Endothelial cell of umbilical vein (primary cell): Measurements from ENCODE around the gene NAV2. TPM values are rescaled to one million over a fixed set of nuclear protein-coding genes. Genes with fewer than 3 reads are reported as not detected.

Source experiments
- BruUV-seq: library from RNA; stranded (reverse); fragments of 400-500 nt; replicated peaks from 2 replicates; lab custom pipeline; 2021; lab: Mats Ljungman, UMichigan
- CTCF ChIA-PET: fragments of 300-600, 350-600 bp; sonication (Branson Sonifier 250); formaldehyde crosslinking; loops from one replicate; lab custom pipeline; 2021; ENCODE audit warnings: antibody characterized with exemption, inconsistent platforms; lab: Charles Lee
- POLR2A ChIA-PET: fragments of 300-600, 350-600 bp; sonication (Branson Sonifier 250); formaldehyde crosslinking; loops from one replicate; lab custom pipeline; 2021; ENCODE audit warnings: antibody characterized with exemption, inconsistent platforms; lab: Charles Lee
- DNase-seq: peaks from one replicate; pipeline ENCODE4 v3.0.0-alpha.2; 2011; ENCODE audit warnings: low read depth, low spot score
- FAIRE-seq: peaks from 2 replicates; lab custom pipeline; 2011; peaks lifted over from hg19 to GRCh38; lab: Jason Lieb, UNC
- H2AFZ ChIP-seq: 2 replicates; pipeline ENCODE4 v1.6.0; 2012; ENCODE audit warnings: low read depth, low read length, control low read depth, inconsistent platforms
- H3K27ac ChIP-seq: 2 replicates; pipeline ENCODE4 v1.5.1; 2011; ENCODE audit warnings: low read depth, mild to moderate bottlenecking, control low read depth, low read length, moderate library complexity; ENCODE audit not compliant: insufficient read depth
- H3K27me3 ChIP-seq, 2 experiments: 2 replicates each; pipeline versions ENCODE4 v1.6.0 to v1.6.1; 2011; ENCODE audit warnings: low read length in 2 of 2, mixed read lengths in 1 of 2; ENCODE audit not compliant: control insufficient read depth in 2 of 2, insufficient read depth in 2 of 2
- H3K36me3 ChIP-seq, 2 experiments: 2 replicates in 1 of 2; 3 replicates in 1 of 2; pipeline ENCODE4 v1.5.1; 2011; ENCODE audit warnings: low read length in 2 of 2, mild to moderate bottlenecking in 1 of 2, moderate library complexity in 1 of 2; ENCODE audit not compliant: control insufficient read depth in 2 of 2, insufficient read depth in 2 of 2; ENCODE audit errors: extremely low read depth in 1 of 2
- H3K4me1 ChIP-seq: 3 replicates; pipeline ENCODE4 v1.5.1; 2011; ENCODE audit warnings: mild to moderate bottlenecking, low read length; ENCODE audit not compliant: control insufficient read depth, insufficient read depth; ENCODE audit errors: extremely low read depth
- H3K4me2 ChIP-seq: 2 replicates; pipeline ENCODE4 v1.6.1; 2011; ENCODE audit warnings: low read length, control low read depth, mixed read lengths; ENCODE audit not compliant: insufficient read depth
- H3K4me3 ChIP-seq, 3 experiments: fragments of 200-600 bp in 1 of 3; sonication (generic), shearing (Covaris generic) in 1 of 3; replicated peaks in 1 of 3; 2 replicates each; pipeline ENCODE4 v1.5.1; 2011 to 2016; ENCODE audit warnings: control low read depth in 3 of 3, low read length in 3 of 3, mild to moderate bottlenecking in 2 of 3, inconsistent platforms in 1 of 3, low read depth in 1 of 3, moderate library complexity in 1 of 3; ENCODE audit not compliant: insufficient read depth in 1 of 3
- H3K79me2 ChIP-seq: 2 replicates; pipeline ENCODE4 v1.6.0; 2012; ENCODE audit warnings: low read length, inconsistent platforms; ENCODE audit not compliant: control insufficient read depth, insufficient read depth
- H3K9ac ChIP-seq: replicated peaks from 2 replicates; pipeline ENCODE3; 2011; ENCODE audit warnings: low read length, control low read depth; ENCODE audit not compliant: insufficient read depth; ENCODE audit errors: extremely low read depth
- H3K9me1 ChIP-seq: replicated peaks from 3 replicates; pipeline ENCODE4 v1.6.0; 2011; ENCODE audit warnings: mild to moderate bottlenecking, low read length; ENCODE audit not compliant: control insufficient read depth, insufficient read depth; ENCODE audit errors: extremely low read depth
- H3K9me3 ChIP-seq: replicated peaks from 2 replicates; pipeline ENCODE4 v1.5.1; 2012; ENCODE audit warnings: low read length, inconsistent platforms; ENCODE audit not compliant: control insufficient read depth, insufficient read depth
- H4K20me1 ChIP-seq: replicated peaks from 2 replicates; pipeline ENCODE3; 2011; ENCODE audit warnings: mild to moderate bottlenecking, low read length; ENCODE audit not compliant: control insufficient read depth, insufficient read depth; ENCODE audit errors: extremely low read depth
- CTCF ChIP-seq, 2 donors: IDR thresholded peaks; 1 replicate in 1 of 2; 2 replicates in 1 of 2; pipeline ENCODE4 v1.5.1; 2011; ENCODE audit warnings: low read length in 2 of 2, mild to moderate bottlenecking in 2 of 2, moderate library complexity in 2 of 2, control low read depth in 1 of 2, inconsistent platforms in 1 of 2, low read depth in 1 of 2; ENCODE audit not compliant: insufficient read depth in 1 of 2; ENCODE audit errors: extremely low read depth in 1 of 2
- EZH2 ChIP-seq: IDR thresholded peaks from 2 replicates; pipeline ENCODE4 v1.6.1; 2012; ENCODE audit warnings: borderline replicate concordance, low read depth, mild to moderate bottlenecking, moderate library complexity, low read length, inconsistent platforms; ENCODE audit not compliant: severe bottlenecking
- GATA2 ChIP-seq: IDR thresholded peaks from 2 replicates; pipeline ENCODE4 v1.7.0; 2011; ENCODE audit warnings: low read depth, mild to moderate bottlenecking, moderate library complexity, mixed read lengths, low read length; ENCODE audit not compliant: insufficient read length, insufficient read depth
- MAX ChIP-seq: IDR thresholded peaks from 2 replicates; pipeline ENCODE4 v1.6.1; 2011; ENCODE audit not compliant: insufficient read depth, insufficient read length
- MYC ChIP-seq: IDR thresholded peaks from one replicate; pipeline ENCODE4 v1.6.1; 2011; ENCODE audit warnings: mild to moderate bottlenecking, low read depth, low read length
- POLR2A ChIP-seq: IDR thresholded peaks from 2 replicates; pipeline ENCODE4 v1.6.1; 2012; ENCODE audit warnings: low read depth, mild to moderate bottlenecking, control low read depth, low read length
- POLR2AphosphoS5 ChIP-seq: IDR thresholded peaks from 2 replicates; pipeline ENCODE4 v1.6.1; 2012; ENCODE audit warnings: low read depth, mild to moderate bottlenecking, control low read depth, low read length, moderate library complexity; ENCODE audit not compliant: insufficient read depth
- dilution Hi-C: fragments of 300-500 bp; cut with MboI; formaldehyde crosslinking; loops from one replicate; pipeline ENCODE4 v1.15.0; 2019; ENCODE audit warnings: low sequenced_read_pairs; ENCODE audit not compliant: extremely low pct_ligation_motif_present
- intact Hi-C: fragments of 100-400 bp; cut with micrococcal nuclease; formaldehyde crosslinking; loops from one replicate; pipeline ENCODE4 v1.10.0; 2022
- polyA plus RNA-seq, 4 experiments: library from polyadenylated mRNA; depleted of rRNA in 3 of 4; stranded (reverse) in 3 of 4; unstranded in 1 of 4; fragments of >200 nt; gene quantifications; 2 replicates each; pipeline versions ENCODE4 v1.2.1 to v1.2.3, GENCODE V29; 2011 to 2012; ENCODE audit warnings: missing spikeins in 1 of 4
- total RNA-seq: library from RNA; stranded (reverse); gene quantifications from 2 replicates; pipeline ENCODE4 v1.2.3, GENCODE V29; 2021

The NAV2 gene
- total and polyA plus RNA-seq, 2 donors (not counting 3 experiments of a cell fraction or from before 2014, with no cell fraction given): 10.9 to 68.0 TPM

GRCh38 chr11:19915808-19916207 lies 203.2 kb downstream of the NAV2 start:
- Histone ChIP-seq H4K20me1 (no peaks in the 10 kb centered on the region), H3K4me2 (no peak overlapping the region), H3K79me2 (peaks cover 3% of the 10 kb centered on the region), H2AFZ (no peak overlapping the region), H3K27ac (no peak overlapping the region), H3K9ac (no peak overlapping the region), H3K9me3 (no peaks in the 10 kb centered on the region), H3K9me1 (no peaks in the 10 kb centered on the region), H3K36me3 (no peaks in the 10 kb centered on the region), H3K27me3 (no peaks in the 10 kb centered on the region), H3K4me1 (peaks cover 19% of the 10 kb centered on the region), H3K4me3 (no peak overlapping the region)
- dilution Hi-C loops (no loop called here), intact Hi-C loops (no loop called here)
- BruUV-seq: no TSS peak
- TF ChIP-seq MAX (no peak), GATA2 (no peak), POLR2AphosphoS5 (no peak), CTCF (IDR thresholded peaks at IDR 0.05; ENCODE audit: extremely low read depth in 1 of 2, insufficient read depth in 1 of 2, low read depth in 1 of 2, low read length in 2 of 2) (no peak), MYC (no peak), EZH2 (no peak), POLR2A (no peak)
- FAIRE-seq (no peak), DNase-seq (no peak)
- POLR2A ChIA-PET: no interaction called here
- CTCF ChIA-PET: interaction anchor here (0.9 to 2.7 kb wide), 2 partner anchors 12 to 212 kb away, joined by 3 to 13 read pairs; no protein-coding TSS in a partner anchor
